Skeletal muscle satellite cell (primary cell): Measurements from ENCODE around the gene ELAPOR2. TPM values are rescaled to one million over a fixed set of nuclear protein-coding genes. Genes with fewer than 3 reads are reported as not detected.
"Not testable (repeated sequence)": the region's sequence is repeated elsewhere in the genome, so short reads cannot be mapped to it uniquely, and the experiment has no call there.

ENCODE experiments used
- H3K27me3 ChIP-seq: 2 replicates; pipeline ENCODE4 v1.7.0; 2013; ENCODE audit warnings: low read length; ENCODE audit not compliant: control insufficient read depth, insufficient read depth
- H3K36me3 ChIP-seq: 2 replicates; pipeline ENCODE4 v1.7.0; 2013; ENCODE audit warnings: mild to moderate bottlenecking, control low read depth, low read length; ENCODE audit not compliant: insufficient read depth
- H3K4me1 ChIP-seq: 2 replicates; pipeline ENCODE4 v1.7.0; 2013; ENCODE audit warnings: low read length; ENCODE audit not compliant: control insufficient read depth, insufficient read depth
- H3K4me2 ChIP-seq: 2 replicates; pipeline ENCODE4 v1.7.0; 2013; ENCODE audit warnings: mild to moderate bottlenecking, low read length
- H3K4me3 ChIP-seq: 2 replicates; pipeline ENCODE4 v1.7.0; 2013; ENCODE audit warnings: low read length
- H3K9ac ChIP-seq: 2 replicates; pipeline ENCODE4 v1.7.0; 2013; ENCODE audit warnings: mild to moderate bottlenecking, low read depth, low read length, moderate library complexity
- H3K9me3 ChIP-seq: replicated peaks from 2 replicates; pipeline ENCODE4 v1.7.0; 2013; ENCODE audit warnings: mild to moderate bottlenecking, control low read depth, low read length
- total RNA-seq: library from RNA; depleted of rRNA; stranded (reverse); fragments of >200 nt; gene quantifications from 2 replicates; pipeline ENCODE4 v1.2.3, GENCODE V29; 2012; rRNA removed

The ELAPOR2 gene, protein sequence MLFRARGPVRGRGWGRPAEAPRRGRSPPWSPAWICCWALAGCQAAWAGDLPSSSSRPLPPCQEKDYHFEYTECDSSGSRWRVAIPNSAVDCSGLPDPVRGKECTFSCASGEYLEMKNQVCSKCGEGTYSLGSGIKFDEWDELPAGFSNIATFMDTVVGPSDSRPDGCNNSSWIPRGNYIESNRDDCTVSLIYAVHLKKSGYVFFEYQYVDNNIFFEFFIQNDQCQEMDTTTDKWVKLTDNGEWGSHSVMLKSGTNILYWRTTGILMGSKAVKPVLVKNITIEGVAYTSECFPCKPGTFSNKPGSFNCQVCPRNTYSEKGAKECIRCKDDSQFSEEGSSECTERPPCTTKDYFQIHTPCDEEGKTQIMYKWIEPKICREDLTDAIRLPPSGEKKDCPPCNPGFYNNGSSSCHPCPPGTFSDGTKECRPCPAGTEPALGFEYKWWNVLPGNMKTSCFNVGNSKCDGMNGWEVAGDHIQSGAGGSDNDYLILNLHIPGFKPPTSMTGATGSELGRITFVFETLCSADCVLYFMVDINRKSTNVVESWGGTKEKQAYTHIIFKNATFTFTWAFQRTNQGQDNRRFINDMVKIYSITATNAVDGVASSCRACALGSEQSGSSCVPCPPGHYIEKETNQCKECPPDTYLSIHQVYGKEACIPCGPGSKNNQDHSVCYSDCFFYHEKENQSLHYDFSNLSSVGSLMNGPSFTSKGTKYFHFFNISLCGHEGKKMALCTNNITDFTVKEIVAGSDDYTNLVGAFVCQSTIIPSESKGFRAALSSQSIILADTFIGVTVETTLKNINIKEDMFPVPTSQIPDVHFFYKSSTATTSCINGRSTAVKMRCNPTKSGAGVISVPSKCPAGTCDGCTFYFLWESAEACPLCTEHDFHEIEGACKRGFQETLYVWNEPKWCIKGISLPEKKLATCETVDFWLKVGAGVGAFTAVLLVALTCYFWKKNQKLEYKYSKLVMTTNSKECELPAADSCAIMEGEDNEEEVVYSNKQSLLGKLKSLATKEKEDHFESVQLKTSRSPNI
- 0.25 and 1.3 TPM in 2 replicates for total RNA-seq

DNA sequence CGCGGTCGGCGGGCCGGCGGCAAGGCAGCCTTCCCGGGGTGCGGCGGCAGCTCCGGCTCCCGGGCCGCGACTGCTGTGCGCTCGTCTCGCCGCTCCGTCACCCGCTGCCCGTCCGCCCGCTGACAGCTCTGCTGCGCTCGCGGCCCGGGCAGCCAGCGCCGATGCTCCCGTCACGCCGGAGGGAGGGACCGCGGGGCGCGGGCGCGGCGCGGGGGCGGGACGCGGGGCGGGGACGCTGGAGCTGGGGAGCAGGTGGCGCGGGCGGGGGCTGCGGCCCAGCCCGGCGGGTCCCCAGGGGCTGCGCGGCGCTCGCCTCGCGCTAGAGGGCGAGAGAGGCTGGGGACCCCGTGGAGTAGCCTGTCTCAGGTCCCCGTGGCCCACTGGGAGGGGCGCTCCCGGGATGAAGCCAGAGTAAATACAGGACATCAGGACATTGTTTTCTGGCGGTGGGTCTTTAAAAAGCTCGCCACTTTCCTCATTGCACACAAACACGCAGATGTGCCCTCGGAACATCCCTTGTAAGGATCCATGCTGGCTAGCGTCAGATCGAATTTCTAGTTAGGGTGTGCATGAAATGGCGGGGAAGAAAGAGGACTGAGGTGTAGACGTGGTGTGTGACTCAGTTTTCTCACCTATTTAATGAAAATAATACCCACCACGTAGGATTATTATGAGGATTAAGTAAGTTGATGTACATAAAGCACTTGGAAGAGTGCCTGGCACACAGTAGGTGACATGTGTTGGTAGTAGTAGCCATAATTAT lies at the start of gene ELAPOR2:
ELAPOR2 (minus strand) TSS at position 130 of the 763 bp plus-strand sequence. CDS start 141 bp downstream, outside the sequence.
- H3K27me3 ChIP-seq = peaks cover 9% of the 10 kb centered on the region
- H3K9ac ChIP-seq = peak within 1 kb of the TSS; percentile 18
- no peaks in the 10 kb centered on the region for H3K36me3 ChIP-seq
- peaks cover 8% of the 10 kb centered on the region for H3K4me1 ChIP-seq
- no peaks in the 10 kb centered on the region for H3K9me3 ChIP-seq
- H3K4me3 ChIP-seq = peak within 1 kb of the TSS; percentile 69
- H3K4me2 ChIP-seq = peak within 1 kb of the TSS; percentile 93

- no peaks in the 10 kb centered on the region for H3K9me3 ChIP-seq
- H3K27me3 ChIP-seq = no peaks in the 10 kb centered on the region
- no peak overlapping the region for H3K9ac ChIP-seq
- H3K36me3 ChIP-seq = no peaks in the 10 kb centered on the region
- H3K4me2 ChIP-seq = no peak overlapping the region
- H3K4me3 ChIP-seq = no peak overlapping the region
- H3K4me1 ChIP-seq = no peaks in the 10 kb centered on the region
These were observed 48.7 kb upstream of the ELAPOR2 start for GRCh38 chr7:87107949-87108776.

DNA sequence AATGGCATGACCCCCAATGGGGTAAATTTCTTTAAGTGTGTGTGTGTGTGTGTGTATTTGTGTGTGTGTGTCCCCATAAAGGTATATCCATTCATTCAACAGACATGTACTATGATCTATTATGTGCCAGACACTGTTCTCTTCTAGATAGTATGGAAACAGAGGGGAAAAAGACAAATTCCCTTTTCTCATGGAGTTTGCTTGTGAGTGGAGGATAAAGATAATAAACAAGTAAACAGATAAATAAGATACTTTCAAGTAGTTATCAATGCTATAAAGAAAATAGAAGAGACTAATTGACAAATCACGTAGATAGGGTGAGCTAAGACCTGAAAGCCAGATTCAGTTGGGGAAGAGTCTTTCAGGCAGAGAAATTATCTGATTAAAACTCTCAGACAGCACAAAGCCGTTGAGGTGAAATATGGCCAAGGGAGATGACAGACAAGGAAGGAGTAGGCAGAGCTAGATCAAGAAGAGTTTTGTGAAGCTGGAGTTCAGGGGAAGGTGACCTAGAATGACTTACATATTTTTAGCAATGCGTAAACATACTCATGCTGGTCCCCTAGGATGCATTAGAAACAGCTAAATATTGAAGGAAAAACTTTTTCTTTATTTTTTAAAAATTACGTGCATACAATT lies 47.6 kb upstream of the ELAPOR2 start:
- no peaks in the 10 kb centered on the region for H3K27me3 ChIP-seq
- H3K9ac ChIP-seq = no peak overlapping the region
- H3K36me3 ChIP-seq = no peaks in the 10 kb centered on the region
- H3K4me3 ChIP-seq = no peak overlapping the region
- no peak overlapping the region for H3K4me2 ChIP-seq
- H3K9me3 ChIP-seq = no peaks in the 10 kb centered on the region
- H3K4me1 ChIP-seq = no peaks in the 10 kb centered on the region

GRCh38 chr7:87105401-87105800 lies 45.9 kb upstream of the ELAPOR2 start:
- H3K4me3 ChIP-seq = no peak overlapping the region
- no peak overlapping the region for H3K4me2 ChIP-seq
- H3K9me3 ChIP-seq = no peaks in the 10 kb centered on the region
- no peak overlapping the region for H3K9ac ChIP-seq
- H3K36me3 ChIP-seq = no peaks in the 10 kb centered on the region
- no peaks in the 10 kb centered on the region for H3K27me3 ChIP-seq
- no peaks in the 10 kb centered on the region for H3K4me1 ChIP-seq

DNA sequence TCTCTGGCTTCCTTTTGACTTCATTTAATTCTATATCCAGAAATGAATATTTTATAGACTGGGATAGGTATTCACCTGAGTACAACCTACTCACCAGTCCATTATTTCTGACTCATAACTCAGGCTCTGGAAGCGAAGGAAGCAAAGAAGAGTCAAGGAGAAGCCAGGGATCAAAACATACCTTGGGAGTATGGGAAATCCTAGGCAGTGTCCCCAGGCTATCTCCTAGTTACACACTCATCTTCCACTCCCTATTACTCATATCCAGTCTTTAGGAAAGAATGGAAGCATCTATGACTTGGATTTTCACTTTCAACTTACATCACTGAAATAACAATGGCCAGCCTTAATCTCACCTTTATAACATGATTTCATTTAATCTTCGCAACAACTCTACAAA lies 40.9 kb upstream of the ELAPOR2 start:
- Histone ChIP-seq H3K4me2 (no peak overlapping the region), H3K4me3 (no peak overlapping the region), H3K4me1 (no peaks in the 10 kb centered on the region), H3K36me3 (no peaks in the 10 kb centered on the region), H3K27me3 (no peaks in the 10 kb centered on the region), H3K9ac (no peak overlapping the region), H3K9me3 (no peaks in the 10 kb centered on the region)

DNA sequence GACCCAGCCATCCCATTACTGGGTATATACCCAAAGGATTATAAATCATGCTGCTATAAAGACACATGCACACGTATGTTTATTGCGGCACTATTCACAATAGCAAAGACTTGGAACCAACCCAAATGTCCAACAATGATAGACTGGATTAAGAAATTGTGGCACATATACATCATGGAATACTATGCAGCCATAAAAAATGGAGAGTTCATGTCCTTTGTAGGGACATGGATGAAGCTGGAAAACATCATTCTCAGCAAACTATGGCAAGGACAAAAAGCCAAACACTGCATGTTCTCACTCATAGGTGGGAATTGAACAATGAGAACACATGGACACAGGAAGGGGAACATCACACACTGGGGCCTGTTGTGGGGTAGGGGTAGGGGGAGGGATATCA lies 37.9 kb upstream of the ELAPOR2 start:
- H3K4me1 ChIP-seq, H3K9ac ChIP-seq, H3K36me3 ChIP-seq, H3K27me3 ChIP-seq, H3K4me2 ChIP-seq, H3K4me3 ChIP-seq, H3K9me3 ChIP-seq: not testable (repeated sequence)

DNA sequence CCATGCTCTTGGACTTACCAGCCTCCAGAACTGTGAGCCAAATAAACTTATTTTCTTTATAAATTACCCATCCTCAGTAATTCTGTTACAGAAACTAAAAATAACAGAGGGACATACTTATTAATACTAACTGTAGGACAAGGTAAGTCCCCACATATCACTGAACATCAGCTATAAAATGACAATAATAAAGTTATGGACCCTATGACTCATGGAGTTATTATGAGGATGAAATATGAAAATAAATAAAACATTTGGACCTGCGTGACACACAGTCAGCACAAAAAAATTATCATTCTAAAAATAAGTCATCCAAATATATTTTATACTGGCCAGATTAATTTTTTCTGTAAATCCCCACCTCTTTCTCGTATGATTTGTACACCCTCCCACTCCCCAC lies 34.9 kb upstream of the ELAPOR2 start:
- no peaks in the 10 kb centered on the region for H3K27me3 ChIP-seq
- no peak overlapping the region for H3K4me3 ChIP-seq
- H3K36me3 ChIP-seq = no peaks in the 10 kb centered on the region
- no peak overlapping the region for H3K9ac ChIP-seq
- no peaks in the 10 kb centered on the region for H3K9me3 ChIP-seq
- H3K4me1 ChIP-seq = no peaks in the 10 kb centered on the region
- no peak overlapping the region for H3K4me2 ChIP-seq

DNA sequence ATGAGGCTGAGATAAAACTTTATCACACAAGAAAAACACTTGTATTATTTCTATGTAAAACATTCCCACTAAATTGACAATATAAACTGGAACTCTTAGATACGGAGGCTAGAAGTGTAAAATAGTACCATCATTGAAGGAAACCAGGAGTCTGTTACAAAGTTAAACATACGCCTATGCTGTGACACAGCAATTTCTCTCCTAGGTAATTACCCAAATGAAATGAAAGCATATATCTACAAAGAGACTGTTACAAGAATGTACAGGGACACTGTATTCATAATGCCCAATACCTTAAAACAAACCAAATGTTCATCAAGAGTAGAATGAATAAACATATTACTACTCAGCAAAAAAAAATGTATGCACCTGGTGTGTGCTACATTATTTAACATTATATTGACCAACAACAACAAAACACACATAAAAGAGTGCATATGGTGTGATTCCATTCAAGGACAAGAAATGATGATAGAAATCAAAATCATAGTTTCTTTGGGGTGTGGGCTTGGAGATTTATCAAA lies 33.2 kb upstream of the ELAPOR2 start:
- Histone ChIP-seq H3K36me3 (no peaks in the 10 kb centered on the region), H3K4me2 (no peak overlapping the region), H3K4me1 (no peaks in the 10 kb centered on the region), H3K4me3 (no peak overlapping the region), H3K9me3 (no peaks in the 10 kb centered on the region), H3K27me3 (no peaks in the 10 kb centered on the region), H3K9ac (no peak overlapping the region)

DNA sequence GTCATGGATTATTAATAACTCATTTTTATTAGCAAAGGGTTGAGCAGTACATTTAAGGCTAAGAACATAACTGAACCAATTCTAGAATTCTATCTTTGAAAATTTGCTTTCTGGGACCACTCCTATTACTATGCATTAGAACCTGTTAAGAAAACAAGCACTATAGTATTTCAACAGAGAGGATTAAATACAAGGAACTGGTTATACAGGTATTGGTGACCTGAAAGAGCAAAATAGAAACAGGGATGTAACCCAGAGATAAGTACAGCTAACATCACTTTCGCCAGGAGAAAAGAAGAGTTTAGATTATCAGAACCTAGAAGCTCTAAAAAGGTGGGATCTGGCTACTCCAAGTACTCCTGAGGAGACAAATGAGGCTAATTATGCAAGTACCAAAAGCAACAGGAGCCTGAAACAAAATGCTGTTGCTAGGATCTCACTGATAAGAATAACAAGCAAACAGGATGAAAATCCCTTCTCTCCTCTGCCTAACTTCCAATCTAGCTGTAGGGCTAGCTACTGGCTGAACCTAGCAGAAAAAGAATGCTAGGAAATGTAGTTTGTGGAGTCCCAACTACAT lies 32.1 kb upstream of the ELAPOR2 start:
- Histone ChIP-seq H3K36me3 (no peaks in the 10 kb centered on the region), H3K4me3 (no peak overlapping the region), H3K27me3 (no peaks in the 10 kb centered on the region), H3K9ac (no peak overlapping the region), H3K4me1 (no peaks in the 10 kb centered on the region), H3K4me2 (no peak overlapping the region), H3K9me3 (no peaks in the 10 kb centered on the region)
